B cell (primary cell): ENCODE data around the gene CPED1. TPM values are rescaled to one million over a fixed set of nuclear protein-coding genes. Genes with fewer than 3 reads are reported as not detected.

Source experiments
- ATAC-seq: fragments of 200-7000 bp; cut with Tn5 transposase; one replicate; pipeline ENCODE4 v1.10.0; 2021; ENCODE audit warnings: low read depth, mild to moderate bottlenecking, moderate number of reproducible peaks, moderate library complexity
- CTCF ChIA-PET: fragments of 350-600 bp; sonication (Branson Sonifier 250); formaldehyde crosslinking; loops from one replicate; lab custom pipeline; 2021; ENCODE audit warnings: antibody characterized with exemption, inconsistent platforms; lab: Charles Lee
- POLR2A ChIA-PET: fragments of 350-600 bp; sonication (Branson Sonifier 250); formaldehyde crosslinking; loops from one replicate; lab custom pipeline; 2021; ENCODE audit warnings: antibody characterized with exemption; lab: Charles Lee
- DNase-seq: peaks from one replicate; pipeline ENCODE4 v3.0.0; 2013
- H2AFZ ChIP-seq: 2 replicates; pipeline ENCODE4 v1.6.1; 2012; ENCODE audit warnings: mild to moderate bottlenecking, low read depth, low read length; ENCODE audit not compliant: insufficient read depth, poor library complexity, severe bottlenecking
- H3K27ac ChIP-seq, 2 donors: 1 replicate in 1 of 2; 2 replicates in 1 of 2; pipeline ENCODE4 v1.5.1; 2012 to 2013; ENCODE audit warnings: low read length in 2 of 2, mild to moderate bottlenecking in 2 of 2, moderate library complexity in 1 of 2
- H3K27me3 ChIP-seq, 4 experiments: fragments of 200-600 bp in 1 of 4; sonication (generic) in 1 of 4; replicated peaks in 1 of 4; 1 replicate in 2 of 4; 2 replicates in 2 of 4; pipeline versions ENCODE4 v1.6.1 to v1.7.0; 2013 to 2016; ENCODE audit warnings: low read length in 3 of 4, mild to moderate bottlenecking in 2 of 4, mixed read lengths in 1 of 4, moderate library complexity in 1 of 4; ENCODE audit not compliant: insufficient read depth in 4 of 4, control insufficient read depth in 3 of 4; ENCODE audit errors: control extremely low read depth in 1 of 4
- H3K36me3 ChIP-seq, 2 experiments: replicated peaks in 1 of 2; 1 replicate in 1 of 2; 2 replicates in 1 of 2; pipeline versions ENCODE4 v1.6.1 to v1.7.1; 2013; ENCODE audit warnings: low read length in 1 of 2; ENCODE audit not compliant: insufficient read depth in 2 of 2, control insufficient read depth in 1 of 2; ENCODE audit errors: control extremely low read depth in 1 of 2, extremely low read depth in 1 of 2
- H3K4me1 ChIP-seq, 2 donors: fragments of 200-600 bp in 1 of 2; sonication (generic) in 1 of 2; 1 replicate in 1 of 2; 2 replicates in 1 of 2; pipeline versions ENCODE4 v1.5.1 to v1.6.1; 2013 to 2017; ENCODE audit warnings: low read length in 2 of 2; ENCODE audit not compliant: control insufficient read depth in 2 of 2, insufficient read depth in 2 of 2
- H3K4me2 ChIP-seq: replicated peaks from 2 replicates; pipeline ENCODE3; 2012; ENCODE audit warnings: mild to moderate bottlenecking, low read depth, low read length; ENCODE audit not compliant: poor library complexity, severe bottlenecking
- H3K4me3 ChIP-seq, 5 experiments: fragments of 200-600 bp in 1 of 5; sonication (generic) in 1 of 5; 1 replicate in 3 of 5; 2 replicates in 2 of 5; pipeline versions ENCODE4 v1.5.1 to v1.7.0; 2011 to 2016; ENCODE audit warnings: low read length in 4 of 5, mild to moderate bottlenecking in 4 of 5, low read depth in 2 of 5, control low read depth in 1 of 5, moderate library complexity in 1 of 5; ENCODE audit not compliant: insufficient read depth in 1 of 5; ENCODE audit errors: control extremely low read depth in 1 of 5, extremely low read depth in 1 of 5
- H3K79me2 ChIP-seq: fragments of 200-600 bp; sonication (generic); one replicate; pipeline ENCODE4 v1.6.0; 2016; ENCODE audit warnings: low read length; ENCODE audit not compliant: control insufficient read depth, insufficient read depth
- H3K9ac ChIP-seq: fragments of 200-600 bp; sonication (generic); 2 replicates; pipeline ENCODE4 v1.6.1; 2017; ENCODE audit warnings: mild to moderate bottlenecking, low read length, moderate library complexity
- H3K9me3 ChIP-seq, 3 donors: one replicate each; pipeline versions ENCODE4 v1.6.1 to v1.7.1; 2013; ENCODE audit warnings: low read length in 2 of 3; ENCODE audit not compliant: control insufficient read depth in 2 of 3, insufficient read depth in 1 of 3; ENCODE audit errors: control extremely low read depth in 1 of 3
- H4K20me1 ChIP-seq: 2 replicates; pipeline ENCODE4 v1.6.0; 2012; ENCODE audit warnings: mild to moderate bottlenecking, low read length; ENCODE audit not compliant: insufficient read depth, control insufficient read depth, poor library complexity, severe bottlenecking
- H3K27ac Mint-ChIP-seq: one replicate; pipeline ENCODE4 v1.8.0; 2021; ENCODE audit warnings: mixed read lengths
- H3K27me3 Mint-ChIP-seq: one replicate; pipeline ENCODE4 v1.8.0; 2021; ENCODE audit warnings: mixed read lengths
- H3K4me1 Mint-ChIP-seq: one replicate; pipeline ENCODE4 v1.8.0; 2021; ENCODE audit warnings: mixed read lengths
- H3K4me3 Mint-ChIP-seq: one replicate; pipeline ENCODE4 v1.8.0; 2021; ENCODE audit warnings: mixed read lengths
- H3K9me3 Mint-ChIP-seq: one replicate; pipeline ENCODE4 v1.8.0; 2022; ENCODE audit warnings: mixed read lengths; ENCODE audit not compliant: insufficient read depth
- EZH2 ChIP-seq: IDR thresholded peaks from 2 replicates; pipeline ENCODE4 v1.6.1; 2012; ENCODE audit warnings: borderline replicate concordance, low read depth, mild to moderate bottlenecking, moderate library complexity, low read length; ENCODE audit not compliant: insufficient read depth, poor library complexity, severe bottlenecking
- WGBS: methylation state at CpG from one replicate; pipeline ENCODE4 v1.1.5; 2013; ENCODE audit warnings: missing lambda C conversion rate; ENCODE audit not compliant: insufficient coverage; 5-methylcytosine and 5-hydroxymethylcytosine counted together
- intact Hi-C: fragments of 100-400 bp; cut with micrococcal nuclease; formaldehyde crosslinking; loops from one replicate; pipeline ENCODE4 v1.10.0; 2022
- polyA plus RNA-seq: library from polyadenylated mRNA; depleted of rRNA; stranded (reverse); fragments of >200 nt; gene quantifications from 2 replicates; pipeline ENCODE4 v1.2.3, GENCODE V29; 2012
- total RNA-seq, 2 donors: library from RNA; stranded (reverse); fragments of 120-200 nt in 1 of 2; gene quantifications; 1 replicate in 1 of 2; 2 replicates in 1 of 2; pipeline versions ENCODE4 v1.2.3 to v1.2.4, GENCODE V29; 2013 to 2022
- TF ChIP-seq, protein P1 (sequence below): fragments of 200-600 bp; IDR thresholded peaks from one replicate; pipeline ENCODE4 v1.8.0; 2022; ENCODE audit warnings: antibody characterized with exemption, mild to moderate bottlenecking

CPED1 gene
- total and polyA plus RNA-seq, 2 donors (not counting 1 experiment from before 2014, with no cell fraction given), result 0.44 to 3.8 TPM

DNA sequence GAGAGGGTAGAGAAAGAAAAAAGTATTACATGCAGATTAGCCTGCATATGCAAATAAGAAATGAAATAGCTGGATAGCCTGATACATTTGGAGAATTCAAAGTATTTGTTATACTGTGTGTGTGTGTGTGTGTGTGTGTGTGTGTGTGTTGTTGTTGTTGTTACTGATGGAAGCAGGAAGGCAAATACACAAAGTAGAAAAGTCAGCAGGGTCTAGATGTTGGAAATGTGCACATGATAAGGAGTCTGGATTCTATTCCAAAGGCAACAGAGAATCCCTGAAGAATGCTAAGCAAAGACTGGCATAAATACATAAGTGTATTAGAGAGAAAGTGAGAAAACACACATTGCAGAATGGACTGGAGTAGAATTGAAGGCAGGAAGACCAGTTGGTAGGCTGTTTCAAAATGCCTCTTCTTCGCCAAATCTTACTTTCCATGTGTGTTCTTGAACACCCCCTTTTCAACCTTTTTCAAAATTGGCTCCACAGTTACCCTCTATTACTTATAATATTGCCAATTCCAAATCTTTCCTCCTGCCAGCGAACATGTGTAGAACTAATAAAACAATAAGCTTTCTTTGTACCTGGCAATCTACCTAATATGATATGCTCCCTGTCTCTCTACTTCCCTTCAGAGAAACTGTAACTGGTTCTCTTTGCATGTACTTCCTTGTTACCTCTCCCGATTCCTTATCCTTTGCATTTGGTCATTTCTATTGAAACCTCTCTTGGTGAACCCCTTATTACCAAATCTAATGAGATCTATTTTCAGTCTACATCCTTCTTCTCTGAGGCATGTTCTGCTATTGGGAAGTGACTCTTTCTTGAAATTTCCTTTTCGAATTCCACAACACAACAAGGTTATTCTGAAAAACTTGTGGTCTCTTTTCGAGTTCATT, 6.2 kb downstream of the CPED1 start:
- Mint-ChIP-seq H3K27me3 (peaks cover 35% of the 10 kb centered on the region), H3K27ac (no peak overlapping the region), H3K4me3 (no peak overlapping the region), H3K4me1 (peaks cover 16% of the 10 kb centered on the region), H3K9me3 (no peaks in the 10 kb centered on the region)
- Histone ChIP-seq H3K79me2 (no peaks in the 10 kb centered on the region), H2AFZ (no peak overlapping the region), H3K27ac (no peak overlapping the region), H3K27me3 (peaks cover 0 to 10% (median 5%) of the 10 kb centered on the region in 4 experiments), H3K4me3 (no peak overlapping the region), H3K4me2 (no peak overlapping the region), H3K4me1 (peaks cover 15 to 23% of the 10 kb centered on the region in 2 donors), H3K9me3 (no peaks in the 10 kb centered on the region), H4K20me1 (no peaks in the 10 kb centered on the region), H3K9ac (no peak overlapping the region), H3K36me3 (no peaks in the 10 kb centered on the region)
- ChIA-PET POLR2A (no interaction called here), CTCF (no interaction called here)
- no peak for ATAC-seq
- TF ChIP-seq EZH2, result no peak
- TF ChIP-seq, protein P1, sequence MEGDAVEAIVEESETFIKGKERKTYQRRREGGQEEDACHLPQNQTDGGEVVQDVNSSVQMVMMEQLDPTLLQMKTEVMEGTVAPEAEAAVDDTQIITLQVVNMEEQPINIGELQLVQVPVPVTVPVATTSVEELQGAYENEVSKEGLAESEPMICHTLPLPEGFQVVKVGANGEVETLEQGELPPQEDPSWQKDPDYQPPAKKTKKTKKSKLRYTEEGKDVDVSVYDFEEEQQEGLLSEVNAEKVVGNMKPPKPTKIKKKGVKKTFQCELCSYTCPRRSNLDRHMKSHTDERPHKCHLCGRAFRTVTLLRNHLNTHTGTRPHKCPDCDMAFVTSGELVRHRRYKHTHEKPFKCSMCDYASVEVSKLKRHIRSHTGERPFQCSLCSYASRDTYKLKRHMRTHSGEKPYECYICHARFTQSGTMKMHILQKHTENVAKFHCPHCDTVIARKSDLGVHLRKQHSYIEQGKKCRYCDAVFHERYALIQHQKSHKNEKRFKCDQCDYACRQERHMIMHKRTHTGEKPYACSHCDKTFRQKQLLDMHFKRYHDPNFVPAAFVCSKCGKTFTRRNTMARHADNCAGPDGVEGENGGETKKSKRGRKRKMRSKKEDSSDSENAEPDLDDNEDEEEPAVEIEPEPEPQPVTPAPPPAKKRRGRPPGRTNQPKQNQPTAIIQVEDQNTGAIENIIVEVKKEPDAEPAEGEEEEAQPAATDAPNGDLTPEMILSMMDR, result no peak
- intact Hi-C loops, result no loop called here
- no CpG with 5 or more reads among the region's 5 CpGs for WGBS
- DNase-seq, result no peak

DNA sequence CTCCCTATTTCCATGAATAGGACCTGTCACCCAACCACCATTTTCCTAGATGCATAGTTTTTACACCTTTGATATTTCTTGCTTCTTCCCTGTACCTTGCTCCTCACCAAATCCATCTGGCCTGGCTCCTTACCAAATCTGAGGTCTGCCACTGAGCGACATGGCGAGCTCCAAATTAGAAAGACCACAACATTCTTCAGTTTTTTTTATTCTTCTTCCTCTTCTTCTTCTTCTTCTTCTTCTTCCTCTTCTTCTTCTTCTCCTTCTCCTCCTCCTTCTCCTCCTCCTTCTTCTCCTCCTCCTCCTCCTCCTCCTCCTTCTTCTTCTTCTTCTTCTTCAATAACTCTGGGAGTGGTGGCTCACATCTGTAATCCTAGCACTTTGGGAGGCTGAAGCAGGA, 7.1 kb downstream of the CPED1 start:
- H3K36me3 ChIP-seq, result no peaks in the 10 kb centered on the region
- H3K4me1 Mint-ChIP-seq, result peaks cover 16% of the 10 kb centered on the region
- no peak for ATAC-seq
- no peak overlapping the region for H3K4me3 ChIP-seq
- no peaks in the 10 kb centered on the region for H3K9me3 Mint-ChIP-seq
- no peak overlapping the region for H3K4me2 ChIP-seq
- no peak overlapping the region for H3K9ac ChIP-seq
- H2AFZ ChIP-seq, result no peak overlapping the region
- no peak for TF ChIP-seq EZH2
- TF ChIP-seq, protein P1, result no peak
- H4K20me1 ChIP-seq, result no peaks in the 10 kb centered on the region
- DNase-seq, result no peak
- ChIA-PET POLR2A (no interaction called here), CTCF (interaction anchor here (1.4 kb wide), 1 partner anchor 8 kb away, joined by 7 read pairs; no protein-coding TSS in a partner anchor)
- intact Hi-C loops, result no loop called here
- no peak overlapping the region for H3K27ac Mint-ChIP-seq
- H3K27ac ChIP-seq, result no peak overlapping the region
- H3K4me1 ChIP-seq, result peaks cover 14 to 23% of the 10 kb centered on the region in 2 donors
- H3K79me2 ChIP-seq, result no peaks in the 10 kb centered on the region
- 4% methylated on average over 2 of the region's 2 CpGs for WGBS
- H3K27me3 ChIP-seq, result peaks cover 0 to 5% (median 3%) of the 10 kb centered on the region in 4 experiments
- H3K9me3 ChIP-seq, result no peaks in the 10 kb centered on the region
- peaks cover 31% of the 10 kb centered on the region for H3K27me3 Mint-ChIP-seq
- no peak overlapping the region for H3K4me3 Mint-ChIP-seq
